HG03097 (cell line): ENCODE measurements around the gene B3GALNT2.

Experiments
- ATAC-seq: cut with Tn5 transposase; IDR thresholded peaks from one replicate; pipeline ENCODE4 v1.9.1; 2021; ENCODE audit not compliant: unreplicated experiment, low FRiP score

Gene B3GALNT2

GRCh38 chr1:235415008-235415904 is 89.0 kb downstream of the B3GALNT2 start:
- ATAC-seq = peak; percentile 52

- ATAC-seq = no peak
These were observed 92.5 kb downstream of the B3GALNT2 start for GRCh38 chr1:235411489-235412486.

- ATAC-seq = no peak
These were observed 93.8 kb downstream of the B3GALNT2 start for GRCh38 chr1:235410467-235410866.

- ATAC-seq = no peak
These were observed 95.0 kb downstream of the B3GALNT2 start for GRCh38 chr1:235409042-235409820.

GRCh38 chr1:235408503-235408960 is 95.7 kb downstream of the B3GALNT2 start:
- no peak for ATAC-seq

GRCh38 chr1:235407419-235407818 is 96.8 kb downstream of the B3GALNT2 start:
- ATAC-seq = no peak

- no peak for ATAC-seq
These were observed 100.1 kb downstream of the B3GALNT2 start for GRCh38 chr1:235404190-235404589.

GRCh38 chr1:235403593-235403992 is 100.7 kb downstream of the B3GALNT2 start:
- no peak for ATAC-seq

- ATAC-seq = no peak
These were observed 101.6 kb downstream of the B3GALNT2 start for GRCh38 chr1:235402457-235403200.

- no peak for ATAC-seq
These were observed 103.0 kb downstream of the B3GALNT2 start for GRCh38 chr1:235401251-235401650.
